ENCODE data around the gene SLC38A10. TPM values are rescaled to one million over a fixed set of nuclear protein-coding genes. Genes with fewer than 3 reads are reported as not detected.

SLC38A10 gene
- total and polyA plus RNA-seq, 8 donors, result 72.8 to 190 (median 96.9) TPM

DNA sequence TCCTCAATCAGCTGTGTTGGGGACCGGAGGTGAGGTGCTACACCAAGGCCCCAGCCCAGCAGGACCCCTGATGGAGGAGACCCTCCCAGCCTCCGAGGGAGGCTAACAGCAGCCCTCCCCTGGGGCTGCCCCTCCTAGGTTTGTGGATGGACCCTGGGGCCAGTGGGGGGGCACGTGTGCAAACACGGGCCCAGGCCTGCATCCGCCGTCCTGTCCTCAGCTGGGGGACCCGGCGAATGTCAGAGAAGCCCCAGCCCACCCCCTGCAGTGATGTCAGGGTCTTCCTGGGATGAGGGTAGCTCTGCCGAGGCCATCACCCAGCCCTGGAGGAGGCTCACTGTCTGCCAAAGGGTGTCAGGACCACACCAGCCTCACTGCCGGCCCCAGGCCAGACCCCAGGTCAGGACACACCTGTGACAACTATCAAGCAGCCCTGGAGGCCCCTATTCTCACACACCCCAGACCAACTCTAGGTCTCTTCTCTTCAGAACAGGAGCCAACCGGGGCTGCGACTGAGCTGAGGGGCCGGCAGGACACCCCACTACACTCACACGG lies 99.1 kb downstream of the SLC38A10 start:
- TF ChIP-seq, protein P1, sequence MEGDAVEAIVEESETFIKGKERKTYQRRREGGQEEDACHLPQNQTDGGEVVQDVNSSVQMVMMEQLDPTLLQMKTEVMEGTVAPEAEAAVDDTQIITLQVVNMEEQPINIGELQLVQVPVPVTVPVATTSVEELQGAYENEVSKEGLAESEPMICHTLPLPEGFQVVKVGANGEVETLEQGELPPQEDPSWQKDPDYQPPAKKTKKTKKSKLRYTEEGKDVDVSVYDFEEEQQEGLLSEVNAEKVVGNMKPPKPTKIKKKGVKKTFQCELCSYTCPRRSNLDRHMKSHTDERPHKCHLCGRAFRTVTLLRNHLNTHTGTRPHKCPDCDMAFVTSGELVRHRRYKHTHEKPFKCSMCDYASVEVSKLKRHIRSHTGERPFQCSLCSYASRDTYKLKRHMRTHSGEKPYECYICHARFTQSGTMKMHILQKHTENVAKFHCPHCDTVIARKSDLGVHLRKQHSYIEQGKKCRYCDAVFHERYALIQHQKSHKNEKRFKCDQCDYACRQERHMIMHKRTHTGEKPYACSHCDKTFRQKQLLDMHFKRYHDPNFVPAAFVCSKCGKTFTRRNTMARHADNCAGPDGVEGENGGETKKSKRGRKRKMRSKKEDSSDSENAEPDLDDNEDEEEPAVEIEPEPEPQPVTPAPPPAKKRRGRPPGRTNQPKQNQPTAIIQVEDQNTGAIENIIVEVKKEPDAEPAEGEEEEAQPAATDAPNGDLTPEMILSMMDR (IDR thresholded peaks at IDR 0.05), result no peak
- no peaks in the 10 kb centered on the region for H3K27me3 ChIP-seq
- H3K4me3 ChIP-seq, result no peak overlapping the region
- H3K4me1 ChIP-seq, result no peaks in the 10 kb centered on the region
- intact Hi-C loops (cut with DNase I), result no loop called here
- H3K9me3 ChIP-seq, result no peaks in the 10 kb centered on the region
- no peak overlapping the region for H3K27ac ChIP-seq
- H3K36me3 ChIP-seq, result no peaks in the 10 kb centered on the region
- FAIRE-seq (no peak), DNase-seq (peak in 2 of 6 donors; percentile 20 to 60), ATAC-seq (no peak)
- WGBS, 2 donors, result 90 to 94% methylated on average over 13 to 14 of the region's 14 CpGs

Other genes starting within 250 kb of the SLC38A10 start
- gene PVALEF, start 129.8 kb downstream of the SLC38A10 start, total RNA-seq, result under 1 TPM in 4 of 6 donors, not detected in 2; 0.12 to 0.51 (median 0.27) TPM
- gene PVALEF, start 129.8 kb downstream of the SLC38A10 start, polyA plus RNA-seq, result under 1 TPM; 0.11 to 0.12 TPM
- gene AATK, start 129.1 kb downstream of the SLC38A10 start, total RNA-seq, result 10 to 100 TPM; 24.9 to 49.6 (median 30.1) TPM
- gene AATK, start 129.1 kb downstream of the SLC38A10 start, polyA plus RNA-seq, result 10 to 100 TPM; 24.3 to 40.1 TPM
- 1 to 10 TPM; 3.4 to 6.9 (median 4.1) TPM for gene CEP131, start 72.3 kb downstream of the SLC38A10 start, total RNA-seq
- 10 to 100 TPM; 22.5 to 22.8 TPM for gene CEP131, start 72.3 kb downstream of the SLC38A10 start, polyA plus RNA-seq
- gene TEPSIN, start 56.3 kb downstream of the SLC38A10 start, total RNA-seq, result 10 to 100 TPM; 13.8 to 30.7 (median 16.1) TPM
- gene TEPSIN, start 56.3 kb downstream of the SLC38A10 start, polyA plus RNA-seq, result 10 to 100 TPM; 54.4 to 98.5 TPM
- gene NDUFAF8, start 56.0 kb downstream of the SLC38A10 start, total RNA-seq, result 10 to 100 TPM; 17.5 to 26.3 (median 20.0) TPM
- gene NDUFAF8, start 56.0 kb downstream of the SLC38A10 start, polyA plus RNA-seq, result 10 to 100 TPM; 29.2 to 34.1 TPM
- gene BAHCC1, start 100.2 kb upstream of the SLC38A10 start, total RNA-seq, result 10 to 100 TPM in 2 of 6 donors, 1 to 10 TPM in 4; 8.0 to 11.5 (median 9.6) TPM
- gene BAHCC1, start 100.2 kb upstream of the SLC38A10 start, polyA plus RNA-seq, result 10 to 100 TPM; 11.4 to 24.1 TPM
- gene ACTG1, start 217.5 kb upstream of the SLC38A10 start, total RNA-seq, result 1,000 to 10,000 TPM; 1,458 to 2,872 (median 2,024) TPM
- gene ACTG1, start 217.5 kb upstream of the SLC38A10 start, polyA plus RNA-seq, result 1,000 to 10,000 TPM in 1 of 2 donors, 100 to 1,000 TPM in 1; 889 to 1,003 TPM
- 10 to 100 TPM in 4 of 6 donors, 1 to 10 TPM in 2; 7.9 to 11.9 (median 10.7) TPM for gene FSCN2, start 233.1 kb upstream of the SLC38A10 start, total RNA-seq
- gene FSCN2, start 233.1 kb upstream of the SLC38A10 start, polyA plus RNA-seq, result 10 to 100 TPM in 1 of 2 donors, 1 to 10 TPM in 1; 2.5 to 15.3 TPM